ENCODE data around the gene VSTM4. TPM values are rescaled to one million over a fixed set of nuclear protein-coding genes. Genes with fewer than 3 reads are reported as not detected.

Gene VSTM4
- total and polyA plus RNA-seq, 2 experiments from 2014 or later = 0.21 to 0.66 TPM

- TF ChIP-seq REST (IDR thresholded peaks at IDR 0.05; ENCODE audit: unreplicated experiment) = no peak
- no peak for TF ChIP-seq EZH2phosphoT487 (IDR thresholded peaks at IDR 0.05; ENCODE audit: unreplicated experiment)
These were observed 21.2 kb upstream of the VSTM4 start (continued) for GRCh38 chr10:49136525-49136924.

GRCh38 chr10:49135575-49136313 is 20.4 kb upstream of the VSTM4 start:
- Histone ChIP-seq H3K79me2 (replicated peaks; ENCODE audit: insufficient read depth) (no peaks in the 10 kb centered on the region), H3K36me3 (ENCODE audit: insufficient read depth) (no peaks in the 10 kb centered on the region), H3K27me3 (ENCODE audit: insufficient read depth) (no peaks in the 10 kb centered on the region), H3K9me2 (ENCODE audit: insufficient read depth) (peaks cover 6% of the 10 kb centered on the region; the same call in 1 of the 2 replicates), H4K20me1 (replicated peaks; ENCODE audit: insufficient read depth) (no peaks in the 10 kb centered on the region), H3K4me3 (no peak overlapping the region), H3F3A (replicated peaks; ENCODE audit: low read depth) (no peaks in the 10 kb centered on the region), H3K4me2 (no peak overlapping the region), H3K4me1 (ENCODE audit: insufficient read depth) (no peaks in the 10 kb centered on the region), H2AFZ (no peak overlapping the region), H3K27ac (ENCODE audit: low read depth) (no peak overlapping the region)
- Mint-ChIP-seq H3K4me3 (no peak overlapping the region), H3K9me3 (peaks cover 2% of the 10 kb centered on the region; the same call in 1 of the 3 replicates), H3K4me1 (peaks cover 6% of the 10 kb centered on the region), H3K27me3 (ENCODE audit: insufficient read depth, low read depth, poor library complexity) (peaks cover 2% of the 10 kb centered on the region), H3K27ac (no peak overlapping the region), H3K36me3 (ENCODE audit: low read depth) (peaks cover 2% of the 10 kb centered on the region; the same call in 2 of the 3 replicates)
- no peak for DNase-seq (ENCODE audit: low spot score)
- TF ChIP-seq CTCF (conservative IDR thresholded peaks at IDR 0.05; ENCODE audit: low read depth in 2 of 2) = no peak
- no peak for TF ChIP-seq JUNB (IDR thresholded peaks at IDR 0.05; ENCODE audit: unreplicated experiment)
- TF ChIP-seq ETS1 (IDR thresholded peaks at IDR 0.05) = no peak
- no peak for TF ChIP-seq CREB1 (CRISPR knock-in tag; IDR thresholded peaks at IDR 0.05; ENCODE audit: low read depth)
- no peak for TF ChIP-seq POLR2AphosphoS5 (IDR thresholded peaks at IDR 0.05; ENCODE audit: low read depth)
- TF ChIP-seq ZNF331 (CRISPR knock-in tag; IDR thresholded peaks at IDR 0.05; ENCODE audit: low read depth) = no peak
- no peak for ATAC-seq

All from GM23338 (cell line).